ENCODE results near the gene DUSP12. TPM values are rescaled to one million over a fixed set of nuclear protein-coding genes. Genes with fewer than 3 reads are reported as not detected.

The DUSP12 gene
- total RNA-seq, 1 donor from 2014 or later: 34.1 TPM

GRCh38 chr1:161719325-161719611, 30.3 kb upstream of the DUSP12 start:
- H3K9me3 ChIP-seq: no peaks in the 10 kb centered on the region
- no peak for TF ChIP-seq CTCF (IDR thresholded peaks at IDR 0.05)

GRCh38 chr1:161720422-161720821, 29.2 kb upstream of the DUSP12 start:
- Histone ChIP-seq H3K4me1 (peaks cover 2% of the 10 kb centered on the region), H3K27me3 (no peaks in the 10 kb centered on the region), H3K9me3 (no peaks in the 10 kb centered on the region), H3K27ac (no peak overlapping the region), H3K36me3 (no peaks in the 10 kb centered on the region), H3K4me3 (no peak overlapping the region)
- TF ChIP-seq POLR2AphosphoS5 (IDR thresholded peaks at IDR 0.05; ENCODE audit: insufficient read depth in 1 of 2, low read depth in 1 of 2) (no peak), POLR2A (IDR thresholded peaks at IDR 0.05) (no peak), CTCF (IDR thresholded peaks at IDR 0.05) (no peak)
- intact Hi-C loops (cut with DNase I): no loop called here
- DNase-seq (ENCODE audit: extremely low spot score in 2 of 2): no peak

More at GRCh38 chr1:161719325-161719611, 30.3 kb upstream of the DUSP12 start:
- Histone ChIP-seq H3K36me3 (no peaks in the 10 kb centered on the region), H3K27ac (no peak overlapping the region), H3K4me3 (no peak overlapping the region), H3K4me1 (no peaks in the 10 kb centered on the region), H3K27me3 (no peaks in the 10 kb centered on the region)
- no peak for DNase-seq (ENCODE audit: extremely low spot score in 2 of 2)
- intact Hi-C loops (cut with DNase I): no loop called here

GRCh38 chr1:161720956-161721737, 28.4 kb upstream of the DUSP12 start, which contains the start of gene FCRLB:
Gene FCRLB, plus strand, starts transcription at chr1:161721544. Its CDS starts 1,129 bp downstream, at chr1:161722673.
- DNase-seq (ENCODE audit: extremely low spot score in 2 of 2): no peak
- no peaks in the 10 kb centered on the region for H3K36me3 ChIP-seq
- no peaks in the 10 kb centered on the region for H3K9me3 ChIP-seq
- intact Hi-C loops (cut with DNase I): no loop called here
- TF ChIP-seq POLR2AphosphoS5 (IDR thresholded peaks at IDR 0.05; ENCODE audit: insufficient read depth in 1 of 2, low read depth in 1 of 2): no peak
- TF ChIP-seq POLR2A (IDR thresholded peaks at IDR 0.05): no peak
- TF ChIP-seq CTCF (IDR thresholded peaks at IDR 0.05): no peak
- H3K4me1 ChIP-seq: peaks cover 9% of the 10 kb centered on the region
- no peak within 1 kb of the TSS for H3K4me3 ChIP-seq
- no peak within 1 kb of the TSS for H3K27ac ChIP-seq
- no peaks in the 10 kb centered on the region for H3K27me3 ChIP-seq

- Histone ChIP-seq H3K36me3 (no peaks in the 10 kb centered on the region), H3K27me3 (no peaks in the 10 kb centered on the region), H3K27ac (no peak overlapping the region), H3K4me1 (peaks cover 11% of the 10 kb centered on the region), H3K9me3 (no peaks in the 10 kb centered on the region), H3K4me3 (no peak overlapping the region)
- no peak for DNase-seq (ENCODE audit: extremely low spot score in 2 of 2)
- intact Hi-C loops (cut with DNase I): no loop called here
- TF ChIP-seq CTCF (IDR thresholded peaks at IDR 0.05) (no peak), POLR2AphosphoS5 (IDR thresholded peaks at IDR 0.05; ENCODE audit: insufficient read depth in 1 of 2, low read depth in 1 of 2) (no peak), POLR2A (IDR thresholded peaks at IDR 0.05) (no peak)
Observed at GRCh38 chr1:161721738-161722343, 27.7 kb upstream of the DUSP12 start.

- Histone ChIP-seq H3K9me3 (no peaks in the 10 kb centered on the region), H3K4me1 (peaks cover 14% of the 10 kb centered on the region), H3K27ac (no peak overlapping the region), H3K4me3 (no peak overlapping the region), H3K27me3 (no peaks in the 10 kb centered on the region), H3K36me3 (no peaks in the 10 kb centered on the region)
- intact Hi-C loops (cut with DNase I): no loop called here
- DNase-seq (ENCODE audit: extremely low spot score in 2 of 2): no peak
- TF ChIP-seq POLR2AphosphoS5 (IDR thresholded peaks at IDR 0.05; ENCODE audit: insufficient read depth in 1 of 2, low read depth in 1 of 2): no peak
- TF ChIP-seq CTCF (IDR thresholded peaks at IDR 0.05): no peak
Observed at GRCh38 chr1:161722406-161722805, 27.2 kb upstream of the DUSP12 start.

All from vagina (tissue), 2 donors.